Epithelial cell of prostate (primary cell): Measurements from ENCODE around the gene CARMIL1.

Experiments
- DNase-seq: peaks from one replicate; pipeline ENCODE4 v3.0.0-alpha.2; 2011; ENCODE audit warnings: low read depth, low spot score
- H3K27ac ChIP-seq: fragments of 450-650 bp; 2 replicates; pipeline ENCODE4 v1.5.1; 2017; ENCODE audit warnings: mild to moderate bottlenecking

CARMIL1 gene

DNA sequence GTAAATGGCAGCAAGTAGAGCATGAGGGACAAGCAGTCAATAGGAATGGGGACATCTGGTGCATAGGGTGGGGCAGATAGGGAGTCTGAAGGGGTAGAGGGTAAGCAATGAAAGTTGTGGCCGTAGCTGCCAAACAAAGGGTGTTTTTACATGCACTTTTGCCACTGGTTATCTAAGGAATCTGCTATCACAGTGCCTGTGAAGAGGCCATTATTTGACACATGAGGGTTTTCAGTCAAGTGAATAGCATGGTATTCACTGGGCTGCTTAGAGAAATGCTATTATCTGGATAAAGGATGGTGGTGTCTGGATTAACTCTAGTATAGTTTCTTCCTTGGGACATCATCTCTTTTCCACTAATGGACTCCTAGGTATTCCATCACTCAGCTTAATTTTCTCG, 118.2 kb downstream of the CARMIL1 start:
- no peak for DNase-seq

GRCh38 chr6:25399885-25400284, 120.7 kb downstream of the CARMIL1 start:
- DNase-seq, result no peak
- H3K27ac ChIP-seq, result no peak overlapping the region

More for the DNA sequence above, 118.2 kb downstream of the CARMIL1 start:
- no peak overlapping the region for H3K27ac ChIP-seq

- no peak for DNase-seq
- no peak overlapping the region for H3K27ac ChIP-seq
These were observed 122.5 kb downstream of the CARMIL1 start for GRCh38 chr6:25401711-25402110.

GRCh38 chr6:25402125-25402524, 123.0 kb downstream of the CARMIL1 start:
- no peak for DNase-seq
- no peak overlapping the region for H3K27ac ChIP-seq

- DNase-seq, result no peak
- H3K27ac ChIP-seq, result no peak overlapping the region
These were observed 124.0 kb downstream of the CARMIL1 start for GRCh38 chr6:25403150-25403549.

DNA sequence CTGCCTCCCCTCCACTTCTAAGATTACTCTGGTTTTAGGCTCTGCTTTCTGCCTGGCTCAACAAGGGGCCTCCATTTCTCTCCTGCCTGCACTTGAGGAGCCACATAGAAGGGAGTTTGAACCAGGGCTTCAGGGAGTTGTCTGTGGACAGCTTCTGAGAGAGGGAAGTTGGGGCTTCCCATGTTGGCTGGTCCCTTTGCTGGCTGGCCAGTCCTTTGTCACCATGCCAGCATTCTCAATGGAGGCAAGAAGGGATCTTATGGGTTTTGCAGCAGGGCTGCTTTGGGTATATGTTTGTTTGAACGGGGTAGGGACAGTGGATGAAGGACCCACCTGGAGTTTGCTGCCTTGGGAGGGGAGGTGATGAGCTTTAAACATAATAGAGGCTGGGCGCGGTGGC, 124.9 kb downstream of the CARMIL1 start:
- no peak for DNase-seq
- H3K27ac ChIP-seq, result no peak overlapping the region

DNA sequence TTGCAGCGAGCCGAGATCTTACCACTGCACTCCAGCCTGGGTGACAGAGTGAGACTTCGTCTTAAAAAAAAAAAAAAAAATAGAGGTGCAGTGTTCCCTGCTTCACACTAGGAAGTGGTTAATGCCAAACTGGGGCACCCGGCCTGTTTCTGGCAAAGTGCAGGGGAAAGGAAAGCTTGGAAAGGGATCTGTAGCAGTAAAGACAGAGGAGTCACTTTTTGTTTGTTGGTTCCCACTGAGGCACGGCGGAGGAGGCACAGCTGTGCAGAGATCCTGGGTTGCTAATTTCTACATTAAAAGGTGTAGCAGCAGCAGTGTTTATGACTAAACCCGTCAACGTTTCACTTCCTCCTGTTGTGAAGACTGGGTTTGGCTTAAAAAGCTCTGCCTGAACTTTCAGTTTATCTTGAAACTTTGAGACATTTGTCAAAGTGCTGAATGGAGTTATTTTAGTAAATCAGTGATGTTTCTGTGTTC, 125.6 kb downstream of the CARMIL1 start:
- H3K27ac ChIP-seq, result no peak overlapping the region
- no peak for DNase-seq

DNA sequence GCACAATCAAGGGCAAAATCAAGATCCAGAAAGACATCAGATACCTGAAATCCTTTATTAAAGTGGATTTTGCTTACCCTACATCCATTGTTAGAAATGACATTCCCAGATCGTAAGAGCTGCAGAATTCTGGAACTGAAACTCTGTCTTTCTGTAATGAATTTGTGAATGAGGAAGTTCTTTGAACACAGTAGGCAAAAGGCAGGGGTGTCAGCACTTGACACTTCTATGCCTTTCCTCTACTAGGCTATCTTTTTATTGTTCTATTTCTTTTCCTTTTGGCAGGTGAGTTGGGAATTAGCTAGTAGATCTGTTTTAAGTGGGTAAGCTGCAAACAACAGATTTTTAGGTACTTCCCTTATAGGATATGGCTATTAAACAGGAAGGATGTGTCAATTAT, 126.3 kb downstream of the CARMIL1 start:
- DNase-seq, result no peak

DNA sequence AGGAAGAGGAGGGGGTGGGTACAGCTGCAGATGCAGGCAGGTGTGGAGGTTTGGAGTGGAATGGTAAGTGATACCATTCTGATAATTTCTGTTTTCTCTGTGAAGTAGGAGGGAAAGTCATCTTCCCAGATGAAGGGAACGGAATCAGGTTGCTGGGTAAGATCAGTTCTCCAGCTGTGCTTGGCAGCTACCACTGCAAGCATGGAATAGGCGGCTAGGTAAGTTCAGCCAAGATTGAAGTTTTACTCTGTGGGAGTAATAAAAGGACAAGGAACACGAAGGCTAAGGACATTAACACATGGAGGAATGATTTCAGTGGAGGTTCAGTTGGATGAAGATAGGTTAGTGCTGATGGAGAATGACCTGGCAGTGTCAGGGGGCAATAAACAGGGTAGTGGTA, 128.3 kb downstream of the CARMIL1 start:
- H3K27ac ChIP-seq, result no peak overlapping the region
- no peak for DNase-seq

More for the DNA sequence above, 126.3 kb downstream of the CARMIL1 start:
- no peak overlapping the region for H3K27ac ChIP-seq

- no peak overlapping the region for H3K27ac ChIP-seq
- DNase-seq, result no peak
These were observed 130.9 kb downstream of the CARMIL1 start for GRCh38 chr6:25410102-25410501.

GRCh38 chr6:25411316-25411950, 132.3 kb downstream of the CARMIL1 start:
- H3K27ac ChIP-seq, result no peak overlapping the region
- no peak for DNase-seq

GRCh38 chr6:25413207-25413905, 134.2 kb downstream of the CARMIL1 start:
- no peak overlapping the region for H3K27ac ChIP-seq
- no peak for DNase-seq

DNA sequence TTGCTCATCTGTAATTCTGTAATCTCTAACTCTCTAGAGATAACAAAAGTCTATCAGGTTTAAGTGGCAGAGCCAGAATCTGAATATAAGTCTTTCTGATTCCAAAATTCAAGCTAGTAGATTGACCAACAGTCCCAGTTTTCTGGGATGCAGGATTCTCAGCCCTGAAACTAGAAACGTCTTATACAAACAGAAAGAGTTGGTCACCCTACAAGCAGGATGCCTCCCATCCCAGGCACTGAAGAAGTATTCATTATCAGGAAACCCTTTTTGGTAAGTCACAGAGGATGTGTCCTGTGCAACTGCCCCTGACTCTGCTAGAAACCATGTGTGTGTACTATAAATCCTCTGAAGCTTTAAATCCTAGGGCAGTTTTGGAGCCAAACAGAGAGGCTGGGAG, 135.0 kb downstream of the CARMIL1 start:
- DNase-seq, result no peak

DNA sequence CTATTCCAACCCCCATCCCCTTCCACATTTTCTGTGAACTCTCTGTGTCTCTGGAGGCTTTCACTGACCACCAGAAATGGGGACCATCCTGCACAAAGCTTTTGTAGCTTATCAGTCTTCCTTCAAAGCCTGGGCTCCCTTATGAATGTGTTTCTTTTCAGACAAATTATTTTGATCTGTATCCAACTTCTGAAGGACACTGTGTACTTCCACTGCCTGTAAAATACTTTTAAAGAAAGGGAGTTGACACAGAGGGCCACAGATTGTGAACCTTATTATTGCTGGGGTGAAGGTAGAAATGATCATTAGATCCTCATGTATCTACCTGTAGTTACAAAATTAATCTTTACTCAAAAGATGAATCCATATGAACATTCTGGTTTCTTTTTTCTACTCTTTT, 135.6 kb downstream of the CARMIL1 start:
- DNase-seq, result no peak
- H3K27ac ChIP-seq, result no peak overlapping the region

More for the DNA sequence above, 135.0 kb downstream of the CARMIL1 start:
- no peak overlapping the region for H3K27ac ChIP-seq

DNA sequence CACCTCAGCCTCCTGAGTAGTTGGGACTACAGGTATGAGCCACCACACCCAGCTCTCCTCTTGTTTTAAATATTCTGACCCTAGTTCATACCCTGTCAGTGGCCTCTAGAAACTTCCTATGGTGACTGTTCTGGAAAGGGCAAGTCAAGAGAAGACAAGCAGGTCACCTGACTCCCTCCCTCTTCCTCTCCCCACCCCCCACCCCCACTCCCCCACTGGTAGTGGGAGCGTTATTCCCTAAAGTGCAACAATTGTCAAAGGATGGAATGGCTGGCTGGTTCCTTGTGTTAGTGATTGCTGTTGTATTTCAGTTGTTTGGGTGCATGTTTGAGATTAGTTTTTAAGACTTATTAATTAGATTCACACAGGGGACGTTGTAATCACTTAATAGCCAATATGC, 136.1 kb downstream of the CARMIL1 start:
- DNase-seq, result no peak
- no peak overlapping the region for H3K27ac ChIP-seq

DNA sequence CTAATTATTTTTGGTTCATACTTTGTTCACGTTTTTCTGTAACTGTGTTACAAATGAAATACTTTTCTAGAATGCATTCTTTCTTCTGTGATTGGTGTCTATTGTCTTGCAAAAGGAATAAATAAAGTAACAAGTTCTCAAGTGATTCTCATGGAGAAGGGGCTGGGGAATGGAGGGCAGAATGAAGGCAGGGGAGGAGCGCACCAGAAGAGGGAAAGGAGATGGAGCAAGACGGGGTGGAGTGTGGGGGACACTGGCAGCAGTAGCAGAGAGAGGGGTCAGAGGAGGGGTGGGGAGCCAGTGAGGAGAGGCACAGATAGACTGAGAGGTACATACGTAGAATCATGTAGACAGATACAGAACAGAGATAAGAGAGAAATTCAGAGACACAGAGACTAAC, 136.5 kb downstream of the CARMIL1 start:
- H3K27ac ChIP-seq, result no peak overlapping the region
- DNase-seq, result no peak

- H3K27ac ChIP-seq, result no peak overlapping the region
- DNase-seq, result no peak
These were observed 138.0 kb downstream of the CARMIL1 start for GRCh38 chr6:25417046-25417605.

- H3K27ac ChIP-seq, result no peak overlapping the region
- no peak for DNase-seq
These were observed 139.4 kb downstream of the CARMIL1 start for GRCh38 chr6:25418454-25419052.

GRCh38 chr6:25419879-25420278, 140.7 kb downstream of the CARMIL1 start:
- no peak for DNase-seq
- H3K27ac ChIP-seq, result no peak overlapping the region

DNA sequence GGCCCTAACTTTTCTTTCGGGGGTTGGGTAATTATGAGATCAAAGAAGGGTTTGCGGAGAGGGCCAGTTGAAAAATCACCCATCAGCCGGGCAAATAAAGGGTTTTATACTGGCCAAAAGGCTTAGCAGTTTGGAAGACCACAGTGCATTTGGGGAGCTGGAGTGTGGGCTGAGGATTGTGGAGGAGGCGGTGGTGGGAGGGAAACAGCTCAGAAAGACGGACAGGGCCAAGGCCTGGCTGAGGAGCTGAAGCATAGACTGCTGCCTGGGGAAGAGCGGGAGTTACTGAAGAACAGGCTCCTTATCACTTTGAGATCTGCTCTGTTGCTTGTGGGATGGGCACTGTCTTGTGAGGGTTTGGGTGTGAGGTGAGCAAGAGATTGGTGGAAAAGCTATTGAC, 144.2 kb downstream of the CARMIL1 start:
- no peak overlapping the region for H3K27ac ChIP-seq
- no peak for DNase-seq

DNA sequence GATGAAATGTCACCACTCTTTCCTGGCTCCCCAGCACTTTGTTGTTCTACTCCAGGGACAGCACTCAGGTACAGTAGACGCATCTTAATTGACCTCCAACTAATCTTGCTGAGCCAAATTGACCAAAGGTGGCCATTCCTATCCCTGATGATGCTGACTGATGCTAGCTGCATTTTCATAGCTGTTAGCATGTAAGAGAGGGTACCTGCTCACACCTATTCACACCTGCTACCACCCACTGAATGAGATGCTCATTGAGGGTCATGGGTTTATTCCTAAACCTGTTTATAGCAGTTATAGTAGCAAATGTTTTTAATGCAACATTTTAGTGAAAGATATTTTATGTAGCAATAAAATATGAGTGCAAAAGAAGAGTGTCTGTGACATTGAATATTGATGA, 145.1 kb downstream of the CARMIL1 start:
- no peak overlapping the region for H3K27ac ChIP-seq
- no peak for DNase-seq
